ENCODE measurements around the gene CD55. TPM values are rescaled to one million over a fixed set of nuclear protein-coding genes. Genes with fewer than 3 reads are reported as not detected.

CD55 gene
- total RNA-seq, 1 experiment from 2014 or later, result 17.3 TPM

DNA sequence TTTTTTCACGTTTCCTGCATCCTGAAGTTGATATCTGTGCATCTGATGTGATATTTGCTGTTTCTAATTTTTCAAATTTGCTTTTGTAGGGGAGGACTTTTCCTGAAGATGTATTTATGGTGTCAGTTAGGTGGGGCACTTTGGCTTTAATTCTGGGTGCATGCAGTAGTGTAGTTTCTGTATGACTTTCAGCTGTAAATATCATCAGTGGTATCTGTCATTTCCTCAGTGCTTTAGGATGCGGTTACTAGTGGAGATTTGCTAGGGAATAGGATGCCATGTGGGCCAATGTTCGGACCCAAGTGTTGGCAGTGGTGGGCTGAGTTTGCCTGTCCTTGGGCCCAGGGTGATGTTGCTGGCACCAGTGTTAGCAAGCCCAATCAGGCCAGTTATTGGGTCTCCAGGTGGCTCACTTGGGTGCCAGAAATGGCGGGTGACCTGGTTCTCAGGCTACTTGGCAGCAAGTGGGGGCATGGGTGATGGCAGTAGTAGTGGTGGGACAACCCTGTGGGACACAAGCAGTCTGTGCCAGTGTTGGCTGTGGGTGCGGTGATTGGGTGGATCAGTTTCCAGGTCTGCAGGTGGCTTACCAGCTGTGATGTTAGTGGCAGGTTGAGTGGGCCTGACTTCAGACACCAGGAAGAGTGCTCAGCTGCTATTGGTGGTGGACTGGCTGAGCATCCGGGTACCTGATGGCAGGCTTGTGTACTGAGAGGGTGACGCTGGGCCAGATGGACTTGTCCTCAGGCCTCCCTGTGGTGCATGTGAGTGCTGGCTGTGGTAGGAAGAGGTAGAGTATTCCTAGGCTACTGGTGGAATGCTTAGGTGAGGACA is 24.4 kb downstream of the CD55 start:
- no peak overlapping the region for H3K4me3 Mint-ChIP-seq
- Histone ChIP-seq H3K56ac (ENCODE audit: insufficient read length, low read depth, low read length) (no peak overlapping the region), H2BK20ac (ENCODE audit: low read depth, low read length, poor library complexity, severe bottlenecking) (no peak overlapping the region), H4K91ac (ENCODE audit: insufficient read length, low read depth, low read length) (no peak overlapping the region), H4K20me1 (ENCODE audit: control insufficient read depth, insufficient read depth, insufficient read length) (no peaks in the 10 kb centered on the region), H2BK120ac (ENCODE audit: low read depth, low read length, poor library complexity, severe bottlenecking) (no peak overlapping the region), H2AK5ac (ENCODE audit: insufficient read length, low read length) (no peak overlapping the region), H3K4me2 (ENCODE audit: insufficient read depth, insufficient read length, low read length) (no peak overlapping the region), H2BK5ac (ENCODE audit: insufficient read length, low read length) (no peak overlapping the region), H2AFZ (ENCODE audit: low read length) (no peak overlapping the region), H3K14ac (ENCODE audit: insufficient read depth, low read length) (no peak overlapping the region), H3K4me1 (ENCODE audit: insufficient read depth, low read length) (no peaks in the 10 kb centered on the region; the same call in 1 of the 2 replicates), H3K27me3 (ENCODE audit: insufficient read depth, low read length) (no peaks in the 10 kb centered on the region), H2BK15ac (ENCODE audit: low read depth, low read length) (no peak overlapping the region), H3K4ac (ENCODE audit: low read depth, low read length) (no peak overlapping the region), H3T11ph (ENCODE audit: low read length) (no peak overlapping the region), H3K9me3 (ENCODE audit: control insufficient read depth, low read depth, low read length) (no peaks in the 10 kb centered on the region), H4K5ac (ENCODE audit: insufficient read length, low read depth, low read length) (no peak overlapping the region), H3K18ac (ENCODE audit: insufficient read length, low read depth, low read length) (no peak overlapping the region), H3K27ac (ENCODE audit: insufficient read length, low read depth, low read length) (no peak overlapping the region), H3K9ac (ENCODE audit: extremely low read depth, insufficient read length, low read length) (no peak overlapping the region), H2BK12ac (ENCODE audit: insufficient read length, low read depth, low read length) (no peak overlapping the region), H4K8ac (replicated peaks; ENCODE audit: insufficient read length, low read depth, low read length) (no peak overlapping the region), H3K79me2 (ENCODE audit: insufficient read depth, low read length) (no peaks in the 10 kb centered on the region), H3K79me1 (ENCODE audit: insufficient read depth, low read depth, low read length, poor library complexity, severe bottlenecking) (no peaks in the 10 kb centered on the region), H3K23ac (ENCODE audit: insufficient read length, low read depth, low read length) (no peak overlapping the region), H3K23me2 (ENCODE audit: insufficient read length, low read depth, low read length, poor library complexity, severe bottlenecking) (no peaks in the 10 kb centered on the region)
- no peaks in the 10 kb centered on the region for H3K27me3 Mint-ChIP-seq (ENCODE audit: low read depth)
- peaks cover 24 to 57% (median 30%) of the 10 kb centered on the region in 3 experiments for H3K36me3 Mint-ChIP-seq (ENCODE audit: insufficient read depth in 1 of 3, low read depth in 3 of 3)
- peaks cover 14 to 17% of the 10 kb centered on the region in 2 experiments for H3K4me1 Mint-ChIP-seq
- TF ChIP-seq, protein P1, sequence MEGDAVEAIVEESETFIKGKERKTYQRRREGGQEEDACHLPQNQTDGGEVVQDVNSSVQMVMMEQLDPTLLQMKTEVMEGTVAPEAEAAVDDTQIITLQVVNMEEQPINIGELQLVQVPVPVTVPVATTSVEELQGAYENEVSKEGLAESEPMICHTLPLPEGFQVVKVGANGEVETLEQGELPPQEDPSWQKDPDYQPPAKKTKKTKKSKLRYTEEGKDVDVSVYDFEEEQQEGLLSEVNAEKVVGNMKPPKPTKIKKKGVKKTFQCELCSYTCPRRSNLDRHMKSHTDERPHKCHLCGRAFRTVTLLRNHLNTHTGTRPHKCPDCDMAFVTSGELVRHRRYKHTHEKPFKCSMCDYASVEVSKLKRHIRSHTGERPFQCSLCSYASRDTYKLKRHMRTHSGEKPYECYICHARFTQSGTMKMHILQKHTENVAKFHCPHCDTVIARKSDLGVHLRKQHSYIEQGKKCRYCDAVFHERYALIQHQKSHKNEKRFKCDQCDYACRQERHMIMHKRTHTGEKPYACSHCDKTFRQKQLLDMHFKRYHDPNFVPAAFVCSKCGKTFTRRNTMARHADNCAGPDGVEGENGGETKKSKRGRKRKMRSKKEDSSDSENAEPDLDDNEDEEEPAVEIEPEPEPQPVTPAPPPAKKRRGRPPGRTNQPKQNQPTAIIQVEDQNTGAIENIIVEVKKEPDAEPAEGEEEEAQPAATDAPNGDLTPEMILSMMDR (conservative IDR thresholded peaks at IDR 0.05), result no peak
- peak overlapping the region in 2 of 3 experiments; percentile 21 to 93; a peak in 3 of 7 replicates for H3K27ac Mint-ChIP-seq
- H3K9me3 Mint-ChIP-seq, result peaks cover 5 to 10% of the 10 kb centered on the region in 2 experiments
- WGBS (ENCODE audit: extremely low coverage, insufficient read length, low lambda C conversion rate), result no CpG with 5 or more reads among the region's 7 CpGs
- DNase-seq, result no peak
